GM18868 (cell line): Measurements from ENCODE around the gene SLC2A9.
"Not testable (repeated sequence)": the region's sequence is repeated elsewhere in the genome, so short reads cannot be mapped to it uniquely, and the experiment has no call there.

Experiments
- ATAC-seq: cut with Tn5 transposase; IDR thresholded peaks from one replicate; pipeline ENCODE4 v1.9.1; 2021; ENCODE audit warnings: mild to moderate bottlenecking, moderate library complexity; ENCODE audit not compliant: unreplicated experiment

The SLC2A9 gene

GRCh38 chr4:9847968-9848748, 173.1 kb downstream of the SLC2A9 start:
- ATAC-seq, result no peak

GRCh38 chr4:9845791-9846493, 175.4 kb downstream of the SLC2A9 start:
- no peak for ATAC-seq

- no peak for ATAC-seq
These were observed 180.2 kb downstream of the SLC2A9 start for GRCh38 chr4:9841072-9841471.

- no peak for ATAC-seq
These were observed 185.9 kb downstream of the SLC2A9 start for GRCh38 chr4:9835430-9835829.

GRCh38 chr4:9833421-9833820, 187.9 kb downstream of the SLC2A9 start:
- no peak for ATAC-seq

GRCh38 chr4:9832640-9833039, 188.7 kb downstream of the SLC2A9 start:
- no peak for ATAC-seq

GRCh38 chr4:9826551-9826950, 194.7 kb downstream of the SLC2A9 start:
- ATAC-seq, result no peak

GRCh38 chr4:9825049-9825448, 196.2 kb downstream of the SLC2A9 start:
- peak; percentile 90 for ATAC-seq

GRCh38 chr4:9820343-9820742, 201.0 kb downstream of the SLC2A9 start:
- ATAC-seq, result no peak

GRCh38 chr4:9816285-9816684, 205.0 kb downstream of the SLC2A9 start:
- ATAC-seq, result no peak

- ATAC-seq, result peak; percentile 90
These were observed 208.6 kb downstream of the SLC2A9 start for GRCh38 chr4:9812501-9813340.

GRCh38 chr4:9811806-9812205, 209.5 kb downstream of the SLC2A9 start:
- no peak for ATAC-seq

- ATAC-seq, result no peak
These were observed 213.2 kb downstream of the SLC2A9 start for GRCh38 chr4:9808077-9808476.

GRCh38 chr4:9804918-9805317, 216.4 kb downstream of the SLC2A9 start:
- ATAC-seq, result peak; percentile 55

- no peak for ATAC-seq
These were observed 220.4 kb downstream of the SLC2A9 start for GRCh38 chr4:9800848-9801247.

- not testable (repeated sequence) for ATAC-seq
These were observed 224.7 kb downstream of the SLC2A9 start for GRCh38 chr4:9796641-9797040.

- ATAC-seq, result no peak
These were observed 228.9 kb downstream of the SLC2A9 start for GRCh38 chr4:9792381-9792780.

- ATAC-seq, result not testable (repeated sequence)
These were observed 235.4 kb downstream of the SLC2A9 start for GRCh38 chr4:9785891-9786290.

GRCh38 chr4:9782136-9782436, 239.2 kb downstream of the SLC2A9 start:
- no peak for ATAC-seq

GRCh38 chr4:9781343-9782135, 239.8 kb downstream of the SLC2A9 start, which contains the start of gene DRD5:
DRD5 (plus strand) TSS chr4:9781634; CDS start chr4:9782030, 396 bp downstream.
- no peak for ATAC-seq
